GM18498 (cell line): ENCODE data around the gene OR5D13.

Experiments used
- ATAC-seq: cut with Tn5 transposase; IDR thresholded peaks from one replicate; pipeline ENCODE4 v1.9.1; 2021; ENCODE audit warnings: mild to moderate bottlenecking, moderate library complexity; ENCODE audit not compliant: unreplicated experiment

Gene OR5D13, protein sequence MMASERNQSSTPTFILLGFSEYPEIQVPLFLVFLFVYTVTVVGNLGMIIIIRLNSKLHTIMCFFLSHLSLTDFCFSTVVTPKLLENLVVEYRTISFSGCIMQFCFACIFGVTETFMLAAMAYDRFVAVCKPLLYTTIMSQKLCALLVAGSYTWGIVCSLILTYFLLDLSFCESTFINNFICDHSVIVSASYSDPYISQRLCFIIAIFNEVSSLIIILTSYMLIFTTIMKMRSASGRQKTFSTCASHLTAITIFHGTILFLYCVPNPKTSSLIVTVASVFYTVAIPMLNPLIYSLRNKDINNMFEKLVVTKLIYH

GRCh38 chr11:55773138-55773537 is at the start of gene OR5D13:
Gene OR5D13, plus strand, starts transcription at chr11:55773438. Its CDS starts 0 bp downstream, at chr11:55773438.
- ATAC-seq = no peak

- ATAC-seq = no peak
These were observed 46.4 kb upstream of the OR5D13 start for GRCh38 chr11:55726715-55727324.

GRCh38 chr11:55732936-55733335 is 40.3 kb upstream of the OR5D13 start:
- ATAC-seq = no peak

DNA sequence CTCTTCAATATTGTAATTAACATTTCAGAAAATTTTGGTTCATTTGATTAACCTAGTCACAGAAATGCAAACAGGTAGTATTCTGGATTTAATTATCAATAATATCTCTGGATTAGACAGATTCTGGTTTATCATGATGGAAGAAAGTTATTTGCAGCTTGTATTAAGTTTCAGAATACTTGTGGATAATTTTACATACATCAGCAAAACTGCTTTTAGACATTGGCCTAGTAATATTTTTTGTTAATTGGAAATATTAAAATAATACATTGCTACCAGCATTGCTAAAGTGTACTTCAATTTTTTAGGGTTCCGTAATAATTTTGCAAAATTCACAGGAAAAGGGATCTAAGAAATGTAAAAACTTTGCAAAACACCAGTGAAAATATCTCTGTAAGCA is 18.4 kb downstream of the OR5D13 start:
- no peak for ATAC-seq

GRCh38 chr11:55793321-55793720 is 20.1 kb downstream of the OR5D13 start:
- no peak for ATAC-seq

DNA sequence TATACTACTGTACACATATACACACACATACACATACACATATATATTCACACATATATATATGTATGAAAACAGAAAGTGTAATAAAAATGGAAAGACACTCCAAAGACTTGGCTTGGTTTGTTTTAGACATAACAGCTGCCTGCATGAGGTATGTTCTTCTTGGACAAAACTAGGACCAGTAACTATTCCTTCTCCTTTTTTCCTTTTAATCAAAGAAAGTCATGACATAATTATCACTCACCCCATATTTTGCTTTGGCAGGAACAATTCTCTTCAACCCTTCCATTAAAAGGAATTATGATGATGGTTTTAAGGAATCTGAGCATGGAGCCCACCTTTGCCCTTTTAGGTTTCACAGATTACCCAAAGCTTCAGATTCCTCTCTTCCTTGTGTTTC is 22.0 kb downstream of the OR5D13 start, which contains the start of gene OR5D14:
Gene OR5D14, plus strand, starts transcription at position 301 of the 400 bp plus-strand sequence. Its CDS starts 0 bp downstream, at position 301.
- ATAC-seq = no peak

- no peak for ATAC-seq
These were observed 33.0 kb downstream of the OR5D13 start for GRCh38 chr11:55806248-55806647.

DNA sequence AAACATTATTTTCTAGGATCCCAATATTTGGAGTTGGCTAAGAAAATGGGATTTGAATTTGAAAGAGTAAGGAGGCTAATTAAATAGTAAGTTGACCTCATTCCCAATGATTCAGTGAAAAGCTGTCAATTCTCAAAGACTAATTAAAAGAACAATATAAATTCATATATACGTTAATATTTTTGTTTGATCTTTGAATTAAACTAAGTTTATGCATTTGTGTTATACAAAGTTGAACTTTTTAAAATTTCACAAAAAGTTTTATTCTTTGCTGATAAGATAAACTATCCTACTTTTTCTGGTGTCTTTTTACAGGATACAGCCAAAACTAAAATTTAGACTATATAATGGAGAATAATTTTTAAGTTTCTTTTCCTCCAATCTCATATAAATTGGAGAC is 37.8 kb downstream of the OR5D13 start, which contains the start of gene OR5L1:
Gene OR5L1, plus strand, starts transcription at position 301 of the 400 bp plus-strand sequence. CDS start 100 bp downstream, outside the sequence.
- ATAC-seq = no peak

DNA sequence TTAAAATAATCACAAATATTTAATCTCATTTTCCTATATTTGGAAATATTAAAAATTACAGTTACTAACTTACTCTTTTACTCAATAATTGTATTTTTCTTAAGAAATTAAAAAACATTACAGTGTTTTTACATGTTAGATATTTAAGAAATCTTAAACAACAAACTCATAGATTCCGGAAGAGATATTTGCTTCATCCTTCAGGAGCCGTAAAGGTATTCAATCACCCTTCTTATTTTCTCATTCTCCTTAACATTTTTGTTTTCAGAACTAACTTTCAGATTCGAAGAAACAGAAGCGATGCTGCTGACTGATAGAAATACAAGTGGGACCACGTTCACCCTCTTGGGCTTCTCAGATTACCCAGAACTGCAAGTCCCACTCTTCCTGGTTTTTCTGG is 46.1 kb downstream of the OR5D13 start, which contains the start of gene OR5D18:
Gene OR5D18, plus strand, starts transcription at position 301 of the 400 bp plus-strand sequence. Its CDS starts 0 bp downstream, at position 301.
- no peak for ATAC-seq
